OCI-LY3 (cell line): ENCODE measurements around the gene SFT2D2.

Source experiments
- H2AFZ ChIP-seq: fragments of 200-600, 300-600 bp; shearing (Covaris generic); 2 replicates; pipeline ENCODE4 v1.6.0; 2014; ENCODE audit warnings: antibody characterized with exemption, low read depth, low read length
- H3K27ac ChIP-seq: fragments of 200-600, 300-600 bp; sonication (generic); 2 replicates; pipeline ENCODE4 v1.5.1; 2014; ENCODE audit warnings: mild to moderate bottlenecking, low read length, moderate library complexity, mixed read lengths
- H3K27me3 ChIP-seq: fragments of 200-600, 300-600 bp; sonication (generic); 2 replicates; pipeline ENCODE4 v1.6.1; 2014; ENCODE audit warnings: low read depth, low read length, mixed read lengths
- H3K36me3 ChIP-seq: fragments of 200-600, 300-600 bp; sonication (generic); replicated peaks from 2 replicates; pipeline ENCODE3; 2014; ENCODE audit warnings: low read depth, low read length, mixed read lengths
- H3K4me1 ChIP-seq: fragments of 300-600, 200-600 bp; sonication (generic); 2 replicates; pipeline ENCODE4 v1.6.1; 2014; ENCODE audit warnings: low read length, mixed read lengths
- H3K4me2 ChIP-seq: fragments of 200-600, 300-600 bp; sonication (generic); 2 replicates; pipeline ENCODE4 v1.6.1; 2014; ENCODE audit warnings: low read length, mixed read lengths
- H3K4me3 ChIP-seq: fragments of 300-600, 200-600 bp; sonication (generic); 2 replicates; pipeline ENCODE4 v1.5.1; 2014; ENCODE audit warnings: antibody characterized with exemption, mild to moderate bottlenecking, low read length, moderate library complexity
- H3K79me2 ChIP-seq: fragments of 300-600, 200-600 bp; shearing (Covaris generic); 2 replicates; pipeline ENCODE4 v1.6.1; 2014; ENCODE audit warnings: mild to moderate bottlenecking, low read length, mixed read lengths
- H3K9ac ChIP-seq: fragments of 300-600, 200-600 bp; shearing (Covaris generic); 2 replicates; pipeline ENCODE4 v1.6.0; 2014; ENCODE audit warnings: mild to moderate bottlenecking, low read length, moderate library complexity
- H3K9me3 ChIP-seq: fragments of 200-600, 300-600 bp; shearing (Covaris generic); 2 replicates; pipeline ENCODE4 v1.6.1; 2014; ENCODE audit warnings: low read length, mixed read lengths; ENCODE audit not compliant: insufficient read depth
- H4K20me1 ChIP-seq: fragments of 200-600, 300-600 bp; sonication (generic); 2 replicates; pipeline ENCODE4 v1.6.1; 2016; ENCODE audit warnings: low read length, mixed read lengths; ENCODE audit not compliant: insufficient read depth
- CTCF ChIP-seq: fragments of 200-600, 300-600 bp; sonication (generic); IDR thresholded peaks from 2 replicates; pipeline ENCODE4 v1.5.1; 2014; ENCODE audit warnings: antibody characterized with exemption, low read length, low read depth
- EZH2phosphoT487 ChIP-seq: fragments of 200-600 bp; shearing (Covaris generic); IDR thresholded peaks from 2 replicates; pipeline ENCODE4 v1.6.1; 2018; ENCODE audit warnings: antibody characterized with exemption, mixed run types, low read depth

The SFT2D2 gene

DNA sequence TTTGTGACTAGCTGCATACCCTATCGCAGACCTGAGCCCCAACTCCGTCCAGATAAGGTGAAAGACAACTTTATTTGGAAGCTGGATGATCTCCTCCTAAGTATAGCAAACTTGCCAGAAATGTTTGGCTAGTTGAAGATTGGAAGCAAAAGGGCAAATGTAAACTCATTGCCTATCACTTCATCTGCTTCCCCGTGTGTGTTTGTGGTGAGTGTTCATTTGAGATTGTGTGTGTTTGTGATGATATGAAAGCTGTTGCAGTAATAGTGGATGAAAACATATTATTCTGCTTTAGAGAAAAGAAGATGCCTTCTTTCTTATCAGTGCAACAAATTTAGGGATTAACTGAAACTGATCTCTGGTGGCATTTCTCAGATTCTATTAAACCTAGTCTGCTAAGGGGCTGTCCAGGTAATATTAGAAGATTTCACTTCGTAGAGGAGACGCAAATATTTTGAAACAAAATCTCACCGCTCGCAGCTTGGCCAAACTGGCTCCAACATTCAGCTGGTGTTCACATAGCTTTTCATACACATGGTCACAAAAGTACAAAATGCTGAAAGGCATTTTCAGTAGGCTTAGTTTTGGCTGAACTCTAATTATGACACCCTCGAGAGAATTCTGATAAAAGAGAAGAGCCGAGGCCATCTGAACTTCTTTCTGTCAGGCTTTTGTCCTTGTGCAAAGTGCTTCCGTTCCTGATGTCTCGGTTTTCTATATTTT, 56.0 kb downstream of the SFT2D2 start:
- no peaks in the 10 kb centered on the region for H3K36me3 ChIP-seq
- no peak for TF ChIP-seq EZH2phosphoT487
- no peak for TF ChIP-seq CTCF
- H3K79me2 ChIP-seq, result no peaks in the 10 kb centered on the region

DNA sequence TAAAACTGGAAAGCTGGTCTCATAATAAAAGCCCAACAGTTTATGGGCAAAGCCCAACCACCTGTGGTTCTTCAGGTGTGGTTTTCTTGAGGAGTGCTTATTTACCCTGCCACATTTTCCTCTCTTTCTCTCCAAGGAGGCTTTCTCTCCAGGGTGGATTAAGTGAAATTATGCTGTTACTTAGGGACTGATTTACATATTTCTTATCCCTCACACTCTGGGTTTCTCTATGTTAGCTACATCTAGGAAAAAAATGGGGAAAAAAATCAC, 59.7 kb downstream of the SFT2D2 start:
- no peaks in the 10 kb centered on the region for H3K36me3 ChIP-seq
- no peaks in the 10 kb centered on the region for H3K27me3 ChIP-seq
- H3K79me2 ChIP-seq, result no peaks in the 10 kb centered on the region
- H3K4me1 ChIP-seq, result no peaks in the 10 kb centered on the region
- TF ChIP-seq EZH2phosphoT487 (no peak), CTCF (no peak)
- no peak overlapping the region for H3K27ac ChIP-seq
- H4K20me1 ChIP-seq, result no peaks in the 10 kb centered on the region
- no peaks in the 10 kb centered on the region for H3K9me3 ChIP-seq
- H2AFZ ChIP-seq, result no peak overlapping the region
- no peak overlapping the region for H3K4me3 ChIP-seq
- no peak overlapping the region for H3K9ac ChIP-seq
- no peak overlapping the region for H3K4me2 ChIP-seq

More for the DNA sequence above, 56.0 kb downstream of the SFT2D2 start:
- Histone ChIP-seq H3K27me3 (no peaks in the 10 kb centered on the region), H4K20me1 (no peaks in the 10 kb centered on the region), H3K4me1 (no peaks in the 10 kb centered on the region), H2AFZ (no peak overlapping the region), H3K4me3 (no peak overlapping the region), H3K4me2 (no peak overlapping the region), H3K9me3 (no peaks in the 10 kb centered on the region), H3K27ac (no peak overlapping the region), H3K9ac (no peak overlapping the region)

- Histone ChIP-seq H2AFZ (no peak overlapping the region), H3K9ac (no peak overlapping the region), H3K27me3 (no peaks in the 10 kb centered on the region), H3K4me2 (no peak overlapping the region), H3K9me3 (no peaks in the 10 kb centered on the region), H3K4me1 (no peaks in the 10 kb centered on the region), H3K79me2 (no peaks in the 10 kb centered on the region), H3K27ac (no peak overlapping the region), H4K20me1 (no peaks in the 10 kb centered on the region), H3K4me3 (no peak overlapping the region), H3K36me3 (no peaks in the 10 kb centered on the region)
- no peak for TF ChIP-seq EZH2phosphoT487
- no peak for TF ChIP-seq CTCF
Measured at GRCh38 chr1:168285971-168286927, 60.4 kb downstream of the SFT2D2 start.

- H3K27ac ChIP-seq, result no peak overlapping the region
Measured at GRCh38 chr1:168287237-168287664, 61.4 kb downstream of the SFT2D2 start.

More at GRCh38 chr1:168287237-168287664, 61.4 kb downstream of the SFT2D2 start:
- Histone ChIP-seq H3K36me3 (no peaks in the 10 kb centered on the region), H3K27me3 (no peaks in the 10 kb centered on the region), H3K9me3 (no peaks in the 10 kb centered on the region), H2AFZ (no peak overlapping the region), H4K20me1 (no peaks in the 10 kb centered on the region), H3K79me2 (no peaks in the 10 kb centered on the region), H3K4me3 (no peak overlapping the region), H3K9ac (no peak overlapping the region), H3K4me1 (no peaks in the 10 kb centered on the region), H3K4me2 (no peak overlapping the region)
- TF ChIP-seq CTCF, result no peak
- TF ChIP-seq EZH2phosphoT487, result no peak
